SK-N-SH (cell line): ENCODE data around the gene RIC8B.

Source experiments
- CHD2 ChIP-seq: fragments of 150-350 bp; IDR thresholded peaks from 2 replicates; pipeline ENCODE4 v1.6.1; 2018; ENCODE audit warnings: low read length; ENCODE audit not compliant: partially characterized antibody
- ELF1 ChIP-seq: IDR thresholded peaks from 2 replicates; pipeline ENCODE4 v1.4.0; 2012
- EP300 ChIP-seq, 2 experiments: IDR thresholded peaks; 2 replicates each; pipeline versions ENCODE4 v1.4.0 to v1.6.1; 2012; ENCODE audit warnings: borderline replicate concordance in 1 of 2, low read depth in 1 of 2, low read length in 1 of 2
- EZH2phosphoT487 ChIP-seq: fragments of 200-600 bp; sonication (generic); IDR thresholded peaks from 2 replicates; pipeline ENCODE4 v1.6.1; 2017; ENCODE audit warnings: low read depth, mixed run types, mild to moderate bottlenecking, antibody characterized with exemption, moderate library complexity, borderline replicate concordance
- FOXM1 ChIP-seq: IDR thresholded peaks from 2 replicates; pipeline ENCODE4 v1.4.0; 2012; ENCODE audit warnings: low read depth, mild to moderate bottlenecking
- RFX5 ChIP-seq: IDR thresholded peaks from 2 replicates; pipeline ENCODE4 v1.6.1; 2012; ENCODE audit warnings: mild to moderate bottlenecking, improper control_type of control experiment, low read length
- RXRA ChIP-seq: IDR thresholded peaks from 2 replicates; pipeline ENCODE4 v1.4.0; 2012; ENCODE audit warnings: low read depth, mild to moderate bottlenecking, borderline replicate concordance
- TCF12 ChIP-seq: IDR thresholded peaks from 2 replicates; pipeline ENCODE4 v1.4.0; 2012
- TF ChIP-seq, protein P1 (sequence below): fragments of 200-600 bp; sonication (generic); IDR thresholded peaks from 2 replicates; pipeline ENCODE4 v1.6.1; 2017; ENCODE audit warnings: antibody characterized with exemption, mild to moderate bottlenecking, moderate library complexity
- TF ChIP-seq, protein P2 (sequence below): IDR thresholded peaks from 2 replicates; pipeline ENCODE4 v1.4.0; 2012; ENCODE audit warnings: low read depth, borderline replicate concordance

DNA sequence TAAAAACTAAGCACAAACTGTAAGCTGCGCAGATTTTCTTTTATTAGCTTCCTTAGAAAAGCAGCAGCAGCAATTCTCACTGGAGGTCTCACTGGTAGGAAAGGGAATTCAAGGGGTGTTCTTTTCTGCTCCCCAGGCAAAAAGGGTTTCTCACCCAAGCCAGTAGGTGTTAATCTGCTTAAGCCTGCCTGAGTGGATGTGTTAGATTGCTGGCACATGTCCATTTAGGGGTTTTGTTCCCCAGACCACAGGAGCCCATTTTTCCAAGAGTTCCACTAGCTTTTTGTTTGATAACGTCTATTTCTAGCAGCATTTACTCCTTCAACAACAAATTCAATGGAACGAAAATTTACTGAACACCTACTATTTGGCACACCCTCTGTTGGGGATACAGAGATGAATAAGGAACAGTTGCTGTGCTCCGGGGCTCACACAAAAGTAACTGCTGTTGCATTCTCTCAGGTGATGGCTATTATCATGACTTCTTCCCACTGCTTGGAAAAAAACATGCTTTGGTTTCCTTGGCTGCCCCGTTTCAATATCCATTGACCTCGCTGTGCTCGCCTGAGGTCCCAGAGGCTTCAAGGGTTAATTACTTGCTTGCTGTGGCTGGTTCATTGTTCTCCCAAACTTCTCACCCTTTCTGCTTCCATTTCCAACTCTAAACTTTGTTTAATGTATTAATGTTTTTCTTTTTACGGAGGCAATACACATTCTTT, 31.1 kb upstream of the RIC8B start:
- no peak for TF ChIP-seq EP300 (IDR thresholded peaks at IDR 0.05; ENCODE audit: borderline replicate concordance in 1 of 2, low read depth in 1 of 2, low read length in 1 of 2)
- TF ChIP-seq, protein P1, sequence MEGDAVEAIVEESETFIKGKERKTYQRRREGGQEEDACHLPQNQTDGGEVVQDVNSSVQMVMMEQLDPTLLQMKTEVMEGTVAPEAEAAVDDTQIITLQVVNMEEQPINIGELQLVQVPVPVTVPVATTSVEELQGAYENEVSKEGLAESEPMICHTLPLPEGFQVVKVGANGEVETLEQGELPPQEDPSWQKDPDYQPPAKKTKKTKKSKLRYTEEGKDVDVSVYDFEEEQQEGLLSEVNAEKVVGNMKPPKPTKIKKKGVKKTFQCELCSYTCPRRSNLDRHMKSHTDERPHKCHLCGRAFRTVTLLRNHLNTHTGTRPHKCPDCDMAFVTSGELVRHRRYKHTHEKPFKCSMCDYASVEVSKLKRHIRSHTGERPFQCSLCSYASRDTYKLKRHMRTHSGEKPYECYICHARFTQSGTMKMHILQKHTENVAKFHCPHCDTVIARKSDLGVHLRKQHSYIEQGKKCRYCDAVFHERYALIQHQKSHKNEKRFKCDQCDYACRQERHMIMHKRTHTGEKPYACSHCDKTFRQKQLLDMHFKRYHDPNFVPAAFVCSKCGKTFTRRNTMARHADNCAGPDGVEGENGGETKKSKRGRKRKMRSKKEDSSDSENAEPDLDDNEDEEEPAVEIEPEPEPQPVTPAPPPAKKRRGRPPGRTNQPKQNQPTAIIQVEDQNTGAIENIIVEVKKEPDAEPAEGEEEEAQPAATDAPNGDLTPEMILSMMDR, result no peak
- no peak for TF ChIP-seq FOXM1
- no peak for TF ChIP-seq ELF1
- TF ChIP-seq RXRA, result no peak
- TF ChIP-seq TCF12, result no peak
- no peak for TF ChIP-seq RFX5
- TF ChIP-seq CHD2, result no peak
- TF ChIP-seq, protein P2, sequence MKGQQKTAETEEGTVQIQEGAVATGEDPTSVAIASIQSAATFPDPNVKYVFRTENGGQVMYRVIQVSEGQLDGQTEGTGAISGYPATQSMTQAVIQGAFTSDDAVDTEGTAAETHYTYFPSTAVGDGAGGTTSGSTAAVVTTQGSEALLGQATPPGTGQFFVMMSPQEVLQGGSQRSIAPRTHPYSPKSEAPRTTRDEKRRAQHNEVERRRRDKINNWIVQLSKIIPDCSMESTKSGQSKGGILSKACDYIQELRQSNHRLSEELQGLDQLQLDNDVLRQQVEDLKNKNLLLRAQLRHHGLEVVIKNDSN, result no peak
- no peak for TF ChIP-seq EZH2phosphoT487
